Measurements from ENCODE around the gene TPPP3. TPM values are rescaled to one million over a fixed set of nuclear protein-coding genes. Genes with fewer than 3 reads are reported as not detected.

TPPP3 gene
- total RNA-seq (1.3 and 2.0 TPM in 2 replicates), polyA plus RNA-seq (0.33 and 0.91 TPM in 2 replicates), polyA minus RNA-seq (not detected in 2 replicates), Bru-seq, nascent RNA (not detected), BruChase-seq, experiment 1, labeled RNA remaining after a 6-hour chase (percentile 25 among the genes with signal in this experiment), BruChase-seq, experiment 2, labeled RNA remaining after a 2-hour chase (percentile 22 among the genes with signal in this experiment)
- polyA plus RNA-seq (2011; cell fraction: cytosol; rRNA removed) = 0.77 and 1.0 TPM in 2 replicates
- polyA plus RNA-seq (2011; cell fraction: nucleus; rRNA removed) = 0.32 and 0.81 TPM in 2 replicates
- 1.2 and 3.2 TPM in 2 replicates for polyA plus RNA-seq (2012)
- polyA minus RNA-seq (2011; cell fraction: cytosol; rRNA and poly(A)+ RNA removed) = not detected
- polyA minus RNA-seq (2011; cell fraction: nucleus; rRNA and poly(A)+ RNA removed) = 0.24 and 0.29 TPM in 2 replicates
- long read RNA-seq, partial matches to known transcripts = 0 of 1 reads
- long read RNA-seq, other reads (novel, unspliced or antisense) = 0 of 1 reads

GRCh38 chr16:67393111-67393787 lies at the start of gene TPPP3:
Gene TPPP3 (minus strand): TSS chr16:67393498. CDS start chr16:67391111, 2,387 bp downstream.
- H4K20me1 ChIP-seq (replicated peaks; ENCODE audit: control insufficient read depth, extremely low read depth, insufficient read depth, low read length) = no peaks in the 10 kb centered on the region
- H3K4me1 ChIP-seq (ENCODE audit: control insufficient read depth, extremely low read depth, insufficient read depth, low read length) = peaks cover 13% of the 10 kb centered on the region
- DNase-seq (ENCODE audit: low read depth, low spot score) (peak; percentile 81), FAIRE-seq (peak; percentile 90)
- no peaks in the 10 kb centered on the region for H3K9me3 ChIP-seq (replicated peaks; ENCODE audit: control insufficient read depth, insufficient read depth, low read length)
- CTCF ChIA-PET = interaction anchor here (0.6 to 3.1 kb wide), 23 partner anchors 8 to 447 kb away, joined by 3 to 34 read pairs (median 4); partner anchors contain the start of genes FHOD1, KCTD19 and LRRC36
- peak within 1 kb of the TSS; percentile 77 for H2AFZ ChIP-seq (ENCODE audit: low read depth, low read length)
- peak within 1 kb of the TSS; percentile 2 for H3K9ac ChIP-seq (replicated peaks; ENCODE audit: extremely low read depth, insufficient read depth, low read length)
- POLR2A ChIA-PET = interaction anchor here (0.6 kb wide), 1 partner anchor 119 kb away, joined by 3 read pairs; no protein-coding TSS in a partner anchor
- H3K27ac ChIP-seq (ENCODE audit: insufficient read depth, low read depth, low read length) = no peak within 1 kb of the TSS
- TF ChIP-seq CTCF (IDR thresholded peaks at IDR 0.05; ENCODE audit: extremely low read depth in 1 of 2, insufficient read depth in 1 of 2, low read depth in 1 of 2, low read length in 2 of 2) (peak; percentile 63 to 85), POLR2AphosphoS5 (IDR thresholded peaks at IDR 0.05; ENCODE audit: insufficient read depth, low read depth, low read length) (peak; percentile 8), EZH2 (IDR thresholded peaks at IDR 0.05; ENCODE audit: borderline replicate concordance, low read depth, low read length, severe bottlenecking) (no peak), MYC (IDR thresholded peaks at IDR 0.05; ENCODE audit: low read depth, low read length) (no peak), MAX (IDR thresholded peaks at IDR 0.05; ENCODE audit: insufficient read depth, insufficient read length) (no peak), JUN (IDR thresholded peaks at IDR 0.05; ENCODE audit: borderline replicate concordance, insufficient read depth, insufficient read length, low read depth) (no peak), FOS (IDR thresholded peaks at IDR 0.05; ENCODE audit: borderline replicate concordance, insufficient read depth, low read length) (no peak), GATA2 (IDR thresholded peaks at IDR 0.05; ENCODE audit: insufficient read depth, insufficient read length, low read depth, low read length) (no peak)
- peak within 1 kb of the TSS in 2 of 3 experiments; percentile 9 to 26 for H3K4me3 ChIP-seq (replicated peaks in 1 of 3; ENCODE audit: insufficient read depth in 1 of 3, low read depth in 1 of 3, low read length in 3 of 3)
- no peaks in the 10 kb centered on the region for H3K79me2 ChIP-seq (ENCODE audit: control insufficient read depth, insufficient read depth, low read length)
- H3K36me3 ChIP-seq (ENCODE audit: control insufficient read depth in 2 of 2, extremely low read depth in 1 of 2, insufficient read depth in 2 of 2, low read length in 2 of 2) = no peaks in the 10 kb centered on the region
- no TSS peak for BruUV-seq (replicated peaks)
- intact Hi-C loops (cut with micrococcal nuclease) = loop anchor here (1.0 to 10.0 kb wide), 7 partner anchors 21 to 438 kb away; partner anchors contain the start of genes E2F4, ELMO3, EXOC3L1 and KCTD19
- peaks cover 9 to 11% of the 10 kb centered on the region in 2 experiments for H3K27me3 ChIP-seq (ENCODE audit: control insufficient read depth in 2 of 2, insufficient read depth in 2 of 2, low read length in 2 of 2)
- H3K4me2 ChIP-seq (ENCODE audit: insufficient read depth, low read length) = peak within 1 kb of the TSS; percentile 46
- dilution Hi-C loops (cut with MboI; ENCODE audit: extremely low pct_ligation_motif_present, low sequenced_read_pairs) = no loop called here
- no peaks in the 10 kb centered on the region for H3K9me1 ChIP-seq (replicated peaks; ENCODE audit: control insufficient read depth, extremely low read depth, insufficient read depth, low read length)

All from endothelial cell of umbilical vein (primary cell).